HepG2 (cell line): ENCODE measurements around the gene UMPS. TPM values are rescaled to one million over a fixed set of nuclear protein-coding genes. Genes with fewer than 3 reads are reported as not detected.

ENCODE experiments used
- ATAD3A ChIP-seq: sonication (generic); formaldehyde crosslinking; IDR thresholded peaks from 2 replicates; pipeline ENCODE4 v1.4.0; 2020; ENCODE audit warnings: missing genetic modification reagents
- CEBPG ChIP-seq: IDR thresholded peaks from 2 replicates; pipeline ENCODE4 v1.6.1; 2016
- ESRRA ChIP-seq: sonication (generic); formaldehyde crosslinking; IDR thresholded peaks from 2 replicates; pipeline ENCODE4 v1.5.1; 2020; ENCODE audit warnings: mild to moderate bottlenecking, low read depth, missing genetic modification reagents
- HNF4G ChIP-seq, 2 experiments: sonication (generic) in 1 of 2; formaldehyde crosslinking in 1 of 2; IDR thresholded peaks; 2 replicates each; pipeline versions ENCODE4 v1.4.0 to v1.6.1; 2011 to 2020; ENCODE audit warnings: borderline replicate concordance in 2 of 2, low read depth in 2 of 2, mild to moderate bottlenecking in 2 of 2, low read length in 1 of 2, missing genetic modification reagents in 1 of 2, moderate library complexity in 1 of 2
- NKX3-1 ChIP-seq: sonication (generic); formaldehyde crosslinking; IDR thresholded peaks from 2 replicates; pipeline ENCODE4 v1.5.0; 2020; ENCODE audit warnings: missing genetic modification reagents
- PCBP1 ChIP-seq: fragments of 200-400 bp; formaldehyde crosslinking; IDR thresholded peaks from 2 replicates; pipeline ENCODE4 v1.6.1; 2017; ENCODE audit warnings: mild to moderate bottlenecking, low read depth, low read length, borderline replicate concordance
- RXRA ChIP-seq: sonication (generic); formaldehyde crosslinking; IDR thresholded peaks from 2 replicates; pipeline ENCODE4 v1.5.1; 2020; ENCODE audit warnings: missing genetic modification reagents
- SCMH1 ChIP-seq: sonication (generic); formaldehyde crosslinking; IDR thresholded peaks from 2 replicates; pipeline ENCODE4 v1.9.0; 2021; ENCODE audit warnings: missing genetic modification reagents, mild to moderate bottlenecking, borderline replicate concordance
- ZNF30 ChIP-seq: sonication (generic); formaldehyde crosslinking; IDR thresholded peaks from 2 replicates; pipeline ENCODE4 v1.5.0; 2020; ENCODE audit warnings: mild to moderate bottlenecking, missing genetic modification reagents
- ZNF331 ChIP-seq: sonication (generic); formaldehyde crosslinking; IDR thresholded peaks from 2 replicates; pipeline ENCODE4 v1.4.0; 2020; ENCODE audit warnings: missing genetic modification reagents
- ZSCAN9 ChIP-seq: IDR thresholded peaks from 2 replicates; pipeline ENCODE4 v1.6.1; 2016; ENCODE audit warnings: borderline replicate concordance
- polyA plus RNA-seq, 8 experiments: library from polyadenylated mRNA; depleted of rRNA in 3 of 8; stranded (reverse) in 7 of 8; unstranded in 1 of 8; fragments of >200 nt; fragmentation: Illumina TruSeq in 4 of 8; extraction: Trizol in 4 of 8; gene quantifications; 2 replicates each; pipeline versions ENCODE4 v1.2.1 to v1.2.3, GENCODE V29; 2011 to 2016; ENCODE audit warnings: low read depth in 4 of 8, missing spikeins in 1 of 8, mixed read lengths in 1 of 8; ENCODE audit not compliant: insufficient read depth in 1 of 8
- total RNA-seq, 5 experiments: library from RNA; depleted of rRNA; stranded (reverse); fragments of >200 nt; fragmentation: Illumina TruSeq; extraction: Trizol; gene quantifications; 2 replicates each; pipeline ENCODE4 v1.2.3, GENCODE V29; 2016; ENCODE audit warnings: low read depth in 1 of 5
- TF ChIP-seq, protein P1 (sequence below): sonication (generic); formaldehyde crosslinking; IDR thresholded peaks from 2 replicates; pipeline ENCODE4 v1.8.0; 2022; ENCODE audit warnings: missing genetic modification reagents, mild to moderate bottlenecking, moderate library complexity, borderline replicate concordance
- TF ChIP-seq, protein P2 (sequence below): IDR thresholded peaks from 2 replicates; pipeline ENCODE4 v1.6.1; 2016; ENCODE audit warnings: low read depth, control low read depth
- TF ChIP-seq, protein P3 (sequence below): sonication (generic); formaldehyde crosslinking; IDR thresholded peaks from 2 replicates; pipeline ENCODE4 v1.9.0; 2021; ENCODE audit warnings: missing genetic modification reagents, borderline replicate concordance
- TF ChIP-seq, protein P4 (sequence below): sonication (generic); formaldehyde crosslinking; IDR thresholded peaks from 2 replicates; pipeline ENCODE4 v1.5.1; 2020; ENCODE audit warnings: missing genetic modification reagents, mild to moderate bottlenecking, borderline replicate concordance
- TF ChIP-seq, protein P5 (sequence below): sonication (generic); formaldehyde crosslinking; IDR thresholded peaks from 2 replicates; pipeline ENCODE4 v1.4.0; 2020; ENCODE audit warnings: mild to moderate bottlenecking, missing genetic modification reagents
- TF ChIP-seq, protein P6 (sequence below): sonication (generic); formaldehyde crosslinking; IDR thresholded peaks from 2 replicates; pipeline ENCODE4 v1.9.0; 2021; ENCODE audit warnings: missing genetic modification reagents, mild to moderate bottlenecking, borderline replicate concordance

UMPS gene
- total and polyA plus RNA-seq, 2 of the 13 experiments (the other 11 are each of a cell fraction or from before 2014, with no cell fraction given): 52.7 to 74.2 TPM

DNA sequence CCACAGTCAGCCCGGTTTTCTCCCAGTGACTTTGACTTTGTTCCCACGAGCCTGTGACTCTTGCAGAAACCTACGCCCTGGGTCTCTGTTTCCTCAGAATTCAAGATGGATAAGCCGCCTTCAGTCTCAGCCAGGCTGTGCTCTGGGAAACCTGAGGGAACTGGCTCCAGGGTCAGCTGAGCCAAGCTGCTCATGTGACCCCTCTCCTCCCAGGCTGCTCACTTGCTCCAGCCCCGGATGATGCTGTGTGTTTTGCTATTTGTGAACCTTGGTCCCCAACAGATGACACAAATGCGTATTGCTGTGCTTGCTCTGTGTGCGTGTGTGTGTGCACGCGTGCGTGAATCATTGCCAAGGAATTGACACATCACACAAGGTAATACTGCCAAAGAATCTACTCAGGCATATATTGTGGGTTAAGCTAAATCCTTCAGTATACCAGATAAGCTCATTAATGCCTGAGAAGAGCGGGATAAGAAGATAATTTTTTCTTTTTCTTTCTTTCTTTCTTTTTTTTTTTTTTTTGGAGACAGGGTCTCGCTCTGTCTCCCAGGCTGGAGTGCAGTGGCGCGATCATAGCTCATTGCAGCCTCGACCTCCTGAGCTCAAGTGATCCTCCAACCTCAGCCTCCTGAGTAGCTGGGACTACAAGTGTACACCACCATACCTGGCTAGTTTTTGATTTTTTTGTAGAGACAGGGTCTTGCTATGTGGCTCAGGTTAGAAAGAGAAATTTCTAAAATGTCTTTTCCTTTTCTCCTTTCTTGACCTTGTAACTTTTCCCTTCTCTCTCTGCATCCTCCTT is 29.2 kb upstream of the UMPS start (continued):
- TF ChIP-seq, protein P1, sequence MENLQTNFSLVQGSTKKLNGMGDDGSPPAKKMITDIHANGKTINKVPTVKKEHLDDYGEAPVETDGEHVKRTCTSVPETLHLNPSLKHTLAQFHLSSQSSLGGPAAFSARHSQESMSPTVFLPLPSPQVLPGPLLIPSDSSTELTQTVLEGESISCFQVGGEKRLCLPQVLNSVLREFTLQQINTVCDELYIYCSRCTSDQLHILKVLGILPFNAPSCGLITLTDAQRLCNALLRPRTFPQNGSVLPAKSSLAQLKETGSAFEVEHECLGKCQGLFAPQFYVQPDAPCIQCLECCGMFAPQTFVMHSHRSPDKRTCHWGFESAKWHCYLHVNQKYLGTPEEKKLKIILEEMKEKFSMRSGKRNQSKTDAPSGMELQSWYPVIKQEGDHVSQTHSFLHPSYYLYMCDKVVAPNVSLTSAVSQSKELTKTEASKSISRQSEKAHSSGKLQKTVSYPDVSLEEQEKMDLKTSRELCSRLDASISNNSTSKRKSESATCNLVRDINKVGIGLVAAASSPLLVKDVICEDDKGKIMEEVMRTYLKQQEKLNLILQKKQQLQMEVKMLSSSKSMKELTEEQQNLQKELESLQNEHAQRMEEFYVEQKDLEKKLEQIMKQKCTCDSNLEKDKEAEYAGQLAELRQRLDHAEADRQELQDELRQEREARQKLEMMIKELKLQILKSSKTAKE (CRISPR knock-in tag): peak; percentile 48; the same call in 1 of the 2 replicates
- 0 out of 2 replicates have a peak, but pooled peaks have one; percentile 65 for TF ChIP-seq ESRRA
- no peak for TF ChIP-seq ZSCAN9 (CRISPR knock-in tag)
- TF ChIP-seq SCMH1 (CRISPR knock-in tag): no peak
- peak; percentile 82 for TF ChIP-seq ZNF331 (CRISPR knock-in tag)
- no peak for TF ChIP-seq NKX3-1 (CRISPR knock-in tag)
- no peak for TF ChIP-seq ATAD3A
- peak; percentile 80 for TF ChIP-seq HNF4G (IDR thresholded peaks at IDR 0.05; ENCODE audit: borderline replicate concordance, low read depth, low read length)
- peak; percentile 96 for TF ChIP-seq HNF4G (CRISPR knock-in tag; IDR thresholded peaks at IDR 0.05; ENCODE audit: borderline replicate concordance, low read depth)
- no peak for TF ChIP-seq ZNF30 (CRISPR knock-in tag)
- TF ChIP-seq, protein P2, sequence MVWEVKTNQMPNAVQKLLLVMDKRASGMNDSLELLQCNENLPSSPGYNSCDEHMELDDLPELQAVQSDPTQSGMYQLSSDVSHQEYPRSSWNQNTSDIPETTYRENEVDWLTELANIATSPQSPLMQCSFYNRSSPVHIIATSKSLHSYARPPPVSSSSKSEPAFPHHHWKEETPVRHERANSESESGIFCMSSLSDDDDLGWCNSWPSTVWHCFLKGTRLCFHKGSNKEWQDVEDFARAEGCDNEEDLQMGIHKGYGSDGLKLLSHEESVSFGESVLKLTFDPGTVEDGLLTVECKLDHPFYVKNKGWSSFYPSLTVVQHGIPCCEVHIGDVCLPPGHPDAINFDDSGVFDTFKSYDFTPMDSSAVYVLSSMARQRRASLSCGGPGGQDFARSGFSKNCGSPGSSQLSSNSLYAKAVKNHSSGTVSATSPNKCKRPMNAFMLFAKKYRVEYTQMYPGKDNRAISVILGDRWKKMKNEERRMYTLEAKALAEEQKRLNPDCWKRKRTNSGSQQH (CRISPR knock-in tag): peak; percentile 39; the same call in 1 of the 2 replicates
- TF ChIP-seq, protein P3, sequence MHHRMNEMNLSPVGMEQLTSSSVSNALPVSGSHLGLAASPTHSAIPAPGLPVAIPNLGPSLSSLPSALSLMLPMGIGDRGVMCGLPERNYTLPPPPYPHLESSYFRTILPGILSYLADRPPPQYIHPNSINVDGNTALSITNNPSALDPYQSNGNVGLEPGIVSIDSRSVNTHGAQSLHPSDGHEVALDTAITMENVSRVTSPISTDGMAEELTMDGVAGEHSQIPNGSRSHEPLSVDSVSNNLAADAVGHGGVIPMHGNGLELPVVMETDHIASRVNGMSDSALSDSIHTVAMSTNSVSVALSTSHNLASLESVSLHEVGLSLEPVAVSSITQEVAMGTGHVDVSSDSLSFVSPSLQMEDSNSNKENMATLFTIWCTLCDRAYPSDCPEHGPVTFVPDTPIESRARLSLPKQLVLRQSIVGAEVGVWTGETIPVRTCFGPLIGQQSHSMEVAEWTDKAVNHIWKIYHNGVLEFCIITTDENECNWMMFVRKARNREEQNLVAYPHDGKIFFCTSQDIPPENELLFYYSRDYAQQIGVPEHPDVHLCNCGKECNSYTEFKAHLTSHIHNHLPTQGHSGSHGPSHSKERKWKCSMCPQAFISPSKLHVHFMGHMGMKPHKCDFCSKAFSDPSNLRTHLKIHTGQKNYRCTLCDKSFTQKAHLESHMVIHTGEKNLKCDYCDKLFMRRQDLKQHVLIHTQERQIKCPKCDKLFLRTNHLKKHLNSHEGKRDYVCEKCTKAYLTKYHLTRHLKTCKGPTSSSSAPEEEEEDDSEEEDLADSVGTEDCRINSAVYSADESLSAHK (CRISPR knock-in tag): no peak
- TF ChIP-seq RXRA (CRISPR knock-in tag): peak; percentile 85
- TF ChIP-seq, protein P4, sequence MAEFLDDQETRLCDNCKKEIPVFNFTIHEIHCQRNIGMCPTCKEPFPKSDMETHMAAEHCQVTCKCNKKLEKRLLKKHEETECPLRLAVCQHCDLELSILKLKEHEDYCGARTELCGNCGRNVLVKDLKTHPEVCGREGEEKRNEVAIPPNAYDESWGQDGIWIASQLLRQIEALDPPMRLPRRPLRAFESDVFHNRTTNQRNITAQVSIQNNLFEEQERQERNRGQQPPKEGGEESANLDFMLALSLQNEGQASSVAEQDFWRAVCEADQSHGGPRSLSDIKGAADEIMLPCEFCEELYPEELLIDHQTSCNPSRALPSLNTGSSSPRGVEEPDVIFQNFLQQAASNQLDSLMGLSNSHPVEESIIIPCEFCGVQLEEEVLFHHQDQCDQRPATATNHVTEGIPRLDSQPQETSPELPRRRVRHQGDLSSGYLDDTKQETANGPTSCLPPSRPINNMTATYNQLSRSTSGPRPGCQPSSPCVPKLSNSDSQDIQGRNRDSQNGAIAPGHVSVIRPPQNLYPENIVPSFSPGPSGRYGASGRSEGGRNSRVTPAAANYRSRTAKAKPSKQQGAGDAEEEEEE (CRISPR knock-in tag): peak; percentile 30; the same call in 1 of the 2 replicates
- TF ChIP-seq CEBPG (CRISPR knock-in tag): peak; percentile 86
- TF ChIP-seq, protein P5, sequence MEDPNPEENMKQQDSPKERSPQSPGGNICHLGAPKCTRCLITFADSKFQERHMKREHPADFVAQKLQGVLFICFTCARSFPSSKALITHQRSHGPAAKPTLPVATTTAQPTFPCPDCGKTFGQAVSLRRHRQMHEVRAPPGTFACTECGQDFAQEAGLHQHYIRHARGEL (CRISPR knock-in tag): no peak
- no peak for TF ChIP-seq PCBP1
- TF ChIP-seq, protein P6, sequence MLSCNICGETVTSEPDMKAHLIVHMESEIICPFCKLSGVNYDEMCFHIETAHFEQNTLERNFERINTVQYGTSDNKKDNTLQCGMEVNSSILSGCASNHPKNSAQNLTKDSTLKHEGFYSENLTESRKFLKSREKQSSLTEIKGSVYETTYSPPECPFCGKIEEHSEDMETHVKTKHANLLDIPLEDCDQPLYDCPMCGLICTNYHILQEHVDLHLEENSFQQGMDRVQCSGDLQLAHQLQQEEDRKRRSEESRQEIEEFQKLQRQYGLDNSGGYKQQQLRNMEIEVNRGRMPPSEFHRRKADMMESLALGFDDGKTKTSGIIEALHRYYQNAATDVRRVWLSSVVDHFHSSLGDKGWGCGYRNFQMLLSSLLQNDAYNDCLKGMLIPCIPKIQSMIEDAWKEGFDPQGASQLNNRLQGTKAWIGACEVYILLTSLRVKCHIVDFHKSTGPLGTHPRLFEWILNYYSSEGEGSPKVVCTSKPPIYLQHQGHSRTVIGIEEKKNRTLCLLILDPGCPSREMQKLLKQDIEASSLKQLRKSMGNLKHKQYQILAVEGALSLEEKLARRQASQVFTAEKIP (CRISPR knock-in tag): no peak
